T-helper 1 cell treated with Interleukin-12 subunit alpha and Interleukin-12 subunit beta and Interleukin-4 antibody, amounts not matched to agents 30 μg/mL and 1 μg/mL, for 36 hours (primary cell): ENCODE results near the gene TCFL5.

Experiments used
- H3K27ac Mint-ChIP-seq: one replicate; pipeline ENCODE4 v1.8.0; 2021; ENCODE audit warnings: mild to moderate bottlenecking, mixed read lengths
- H3K27me3 Mint-ChIP-seq: one replicate; pipeline ENCODE4 v1.8.0; 2021; ENCODE audit warnings: low read depth, mixed read lengths
- H3K36me3 Mint-ChIP-seq: one replicate; pipeline ENCODE4 v1.8.0; 2021; ENCODE audit warnings: low read depth, mixed read lengths
- H3K4me1 Mint-ChIP-seq: one replicate; pipeline ENCODE4 v1.8.0; 2021; ENCODE audit warnings: low read depth, mixed read lengths
- H3K4me3 Mint-ChIP-seq: one replicate; pipeline ENCODE4 v1.8.0; 2021; ENCODE audit warnings: mild to moderate bottlenecking, moderate library complexity, mixed read lengths
- H3K9me3 Mint-ChIP-seq: one replicate; pipeline ENCODE4 v1.8.0; 2021; ENCODE audit warnings: mixed read lengths

TCFL5 gene

GRCh38 chr20:62823688-62824475 lies 37.7 kb downstream of the TCFL5 start:
- Mint-ChIP-seq H3K27ac (no peak overlapping the region), H3K4me3 (no peak overlapping the region), H3K9me3 (no peaks in the 10 kb centered on the region), H3K4me1 (peaks cover 2% of the 10 kb centered on the region), H3K27me3 (no peaks in the 10 kb centered on the region), H3K36me3 (no peaks in the 10 kb centered on the region)

- Mint-ChIP-seq H3K27me3 (peaks cover 6% of the 10 kb centered on the region), H3K4me1 (peaks cover 2% of the 10 kb centered on the region), H3K9me3 (no peaks in the 10 kb centered on the region), H3K27ac (no peak overlapping the region), H3K4me3 (no peak overlapping the region), H3K36me3 (no peaks in the 10 kb centered on the region)
These were observed 38.6 kb downstream of the TCFL5 start for GRCh38 chr20:62822788-62823651.

- Mint-ChIP-seq H3K36me3 (no peaks in the 10 kb centered on the region), H3K27ac (no peak overlapping the region), H3K4me3 (no peak overlapping the region), H3K9me3 (no peaks in the 10 kb centered on the region), H3K4me1 (peaks cover 2% of the 10 kb centered on the region), H3K27me3 (peaks cover 9% of the 10 kb centered on the region)
These were observed 39.3 kb downstream of the TCFL5 start for GRCh38 chr20:62822239-62822787.

- Mint-ChIP-seq H3K4me1 (peaks cover 2% of the 10 kb centered on the region), H3K36me3 (no peaks in the 10 kb centered on the region), H3K27me3 (peaks cover 9% of the 10 kb centered on the region), H3K9me3 (no peaks in the 10 kb centered on the region), H3K4me3 (no peak overlapping the region), H3K27ac (no peak overlapping the region)
These were observed 39.9 kb downstream of the TCFL5 start for GRCh38 chr20:62821726-62822210.

- Mint-ChIP-seq H3K9me3 (no peaks in the 10 kb centered on the region), H3K4me1 (peaks cover 2% of the 10 kb centered on the region), H3K27me3 (peaks cover 9% of the 10 kb centered on the region), H3K4me3 (no peak overlapping the region), H3K36me3 (no peaks in the 10 kb centered on the region), H3K27ac (no peak overlapping the region)
These were observed 40.5 kb downstream of the TCFL5 start for GRCh38 chr20:62820962-62821725.

GRCh38 chr20:62820208-62820961 lies 41.2 kb downstream of the TCFL5 start:
- Mint-ChIP-seq H3K36me3 (no peaks in the 10 kb centered on the region), H3K4me1 (peaks cover 4% of the 10 kb centered on the region), H3K4me3 (no peak overlapping the region), H3K27me3 (peaks cover 16% of the 10 kb centered on the region), H3K9me3 (no peaks in the 10 kb centered on the region), H3K27ac (no peak overlapping the region)

GRCh38 chr20:62819494-62820174 lies 42.0 kb downstream of the TCFL5 start:
- H3K4me1 Mint-ChIP-seq: peaks cover 5% of the 10 kb centered on the region
- H3K27ac Mint-ChIP-seq: no peak overlapping the region
- H3K27me3 Mint-ChIP-seq: peaks cover 22% of the 10 kb centered on the region
- no peak overlapping the region for H3K4me3 Mint-ChIP-seq
- H3K9me3 Mint-ChIP-seq: no peaks in the 10 kb centered on the region
- H3K36me3 Mint-ChIP-seq: peaks cover 2% of the 10 kb centered on the region

- Mint-ChIP-seq H3K27ac (no peak overlapping the region), H3K4me1 (peaks cover 5% of the 10 kb centered on the region), H3K27me3 (peaks cover 24% of the 10 kb centered on the region)
These were observed 42.8 kb downstream of the TCFL5 start for GRCh38 chr20:62818592-62819493.

GRCh38 chr20:62817975-62818591 lies 43.5 kb downstream of the TCFL5 start:
- H3K4me3 Mint-ChIP-seq: no peak overlapping the region
- H3K27ac Mint-ChIP-seq: no peak overlapping the region
- peaks cover 5% of the 10 kb centered on the region for H3K4me1 Mint-ChIP-seq
- no peaks in the 10 kb centered on the region for H3K9me3 Mint-ChIP-seq
- H3K27me3 Mint-ChIP-seq: peaks cover 24% of the 10 kb centered on the region
- peaks cover 2% of the 10 kb centered on the region for H3K36me3 Mint-ChIP-seq

More at GRCh38 chr20:62818592-62819493, 42.8 kb downstream of the TCFL5 start:
- H3K4me3 Mint-ChIP-seq: no peak overlapping the region
- H3K36me3 Mint-ChIP-seq: peaks cover 2% of the 10 kb centered on the region
- no peaks in the 10 kb centered on the region for H3K9me3 Mint-ChIP-seq

GRCh38 chr20:62816884-62817873 lies 44.4 kb downstream of the TCFL5 start, which contains the start of gene COL9A3:
Gene COL9A3, plus strand, starts transcription at chr20:62817050. Its CDS starts 15 bp downstream, at chr20:62817065.
- peaks cover 3% of the 10 kb centered on the region for H3K4me1 Mint-ChIP-seq
- no peaks in the 10 kb centered on the region for H3K9me3 Mint-ChIP-seq
- peaks cover 24% of the 10 kb centered on the region for H3K27me3 Mint-ChIP-seq
- no peak within 1 kb of the TSS for H3K4me3 Mint-ChIP-seq
- H3K36me3 Mint-ChIP-seq: peaks cover 2% of the 10 kb centered on the region
- no peak within 1 kb of the TSS for H3K27ac Mint-ChIP-seq
